Calu3 (cell line): ENCODE measurements around the gene FARS2. TPM values are rescaled to one million over a fixed set of nuclear protein-coding genes. Genes with fewer than 3 reads are reported as not detected.
"Not testable (repeated sequence)": the region's sequence is repeated elsewhere in the genome, so short reads cannot be mapped to it uniquely, and the experiment has no call there.

Experiments used
- BruUV-seq: library from RNA; stranded (reverse); fragments of 400-500 nt; replicated peaks from 2 replicates; lab custom pipeline; 2021; lab: Mats Ljungman, UMichigan
- CTCF ChIA-PET: fragments of 300-600 bp; sonication (Branson Sonifier 250); formaldehyde crosslinking; loops from one replicate; lab custom pipeline; 2022; ENCODE audit warnings: antibody characterized with exemption; lab: Charles Lee
- DNase-seq: peaks from one replicate; pipeline ENCODE4 v3.0.0; 2022
- H3K27ac Mint-ChIP-seq: one replicate; pipeline ENCODE4 v1.8.0; 2022; ENCODE audit warnings: mixed read lengths; ENCODE audit not compliant: unreplicated experiment
- H3K27me3 Mint-ChIP-seq: one replicate; pipeline ENCODE4 v1.8.0; 2022; ENCODE audit warnings: mixed read lengths; ENCODE audit not compliant: unreplicated experiment
- H3K36me3 Mint-ChIP-seq: one replicate; pipeline ENCODE4 v1.8.0; 2022; ENCODE audit warnings: mild to moderate bottlenecking, moderate library complexity, mixed read lengths; ENCODE audit not compliant: insufficient read depth, unreplicated experiment
- H3K4me1 Mint-ChIP-seq: one replicate; pipeline ENCODE4 v1.8.0; 2022; ENCODE audit warnings: mild to moderate bottlenecking, low read depth, mixed read lengths; ENCODE audit not compliant: unreplicated experiment
- H3K4me3 Mint-ChIP-seq: one replicate; pipeline ENCODE4 v1.8.0; 2022; ENCODE audit warnings: mild to moderate bottlenecking, low read depth, moderate library complexity, mixed read lengths; ENCODE audit not compliant: unreplicated experiment
- H3K9me3 Mint-ChIP-seq: one replicate; pipeline ENCODE4 v1.8.0; 2022; ENCODE audit warnings: low read depth, mixed read lengths; ENCODE audit not compliant: unreplicated experiment
- CTCF ChIP-seq: fragments of 200-600 bp; IDR thresholded peaks from one replicate; pipeline ENCODE4 v1.8.0; 2022; ENCODE audit warnings: antibody characterized with exemption; ENCODE audit not compliant: unreplicated experiment
- intact Hi-C: fragments of 100-400 bp; cut with micrococcal nuclease; formaldehyde crosslinking; loops from one replicate; pipeline ENCODE4 v1.10.0; 2022; ENCODE audit not compliant: unreplicated experiment
- total RNA-seq: library from RNA; stranded (reverse); gene quantifications from 2 replicates; pipeline ENCODE4 v1.2.3, GENCODE V29; 2022

The FARS2 gene
- total RNA-seq, 1 experiment from 2014 or later, result 13.4 TPM

- intact Hi-C loops, result no loop called here
- no peak overlapping the region for H3K4me3 Mint-ChIP-seq
- no peak overlapping the region for H3K27ac Mint-ChIP-seq
- CTCF ChIA-PET, result no interaction called here
- no peak for TF ChIP-seq CTCF
- no peak for DNase-seq
- H3K27me3 Mint-ChIP-seq, result no peaks in the 10 kb centered on the region
- no peaks in the 10 kb centered on the region for H3K36me3 Mint-ChIP-seq
- H3K4me1 Mint-ChIP-seq, result no peaks in the 10 kb centered on the region
- H3K9me3 Mint-ChIP-seq, result peaks cover 2% of the 10 kb centered on the region
- BruUV-seq, result no TSS peak
Observed at GRCh38 chr6:5557506-5557905, 296.2 kb downstream of the FARS2 start.

DNA sequence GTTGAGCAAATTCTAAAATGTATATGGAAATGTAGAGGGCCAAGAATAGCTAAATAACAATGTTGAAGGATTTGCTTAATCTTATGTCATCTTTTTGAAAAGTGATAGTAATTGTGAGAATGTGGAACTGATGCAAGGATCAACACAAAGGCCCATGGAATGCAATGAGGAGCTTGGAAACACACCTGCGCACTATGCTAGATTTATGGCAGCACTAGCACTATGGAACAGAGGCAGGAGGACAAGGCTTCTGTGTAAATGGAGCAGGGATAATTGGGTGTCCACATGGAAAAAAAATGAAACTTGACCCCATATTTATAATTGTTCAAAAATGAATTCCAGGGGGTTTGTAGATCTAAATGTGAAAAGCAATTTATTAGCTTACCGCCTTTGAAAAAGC is 298.3 kb downstream of the FARS2 start:
- no peaks in the 10 kb centered on the region for H3K4me1 Mint-ChIP-seq
- intact Hi-C loops, result no loop called here
- no peak overlapping the region for H3K4me3 Mint-ChIP-seq
- CTCF ChIA-PET, result no interaction called here
- no peaks in the 10 kb centered on the region for H3K27me3 Mint-ChIP-seq
- BruUV-seq, result no TSS peak
- no peak for TF ChIP-seq CTCF
- peaks cover 2% of the 10 kb centered on the region for H3K9me3 Mint-ChIP-seq
- H3K27ac Mint-ChIP-seq, result no peak overlapping the region
- no peaks in the 10 kb centered on the region for H3K36me3 Mint-ChIP-seq
- no peak for DNase-seq

GRCh38 chr6:5562277-5562676 is 301.0 kb downstream of the FARS2 start:
- Mint-ChIP-seq H3K27ac (no peak overlapping the region), H3K4me1 (no peaks in the 10 kb centered on the region), H3K4me3 (no peak overlapping the region), H3K27me3 (no peaks in the 10 kb centered on the region), H3K9me3 (no peaks in the 10 kb centered on the region), H3K36me3 (no peaks in the 10 kb centered on the region)
- no TSS peak for BruUV-seq
- no peak for DNase-seq
- TF ChIP-seq CTCF, result no peak
- CTCF ChIA-PET, result no interaction called here
- intact Hi-C loops, result no loop called here

- BruUV-seq, result no TSS peak
- Mint-ChIP-seq H3K36me3 (no peaks in the 10 kb centered on the region), H3K27ac (no peak overlapping the region), H3K9me3 (no peaks in the 10 kb centered on the region), H3K4me1 (no peaks in the 10 kb centered on the region), H3K27me3 (no peaks in the 10 kb centered on the region), H3K4me3 (no peak overlapping the region)
- DNase-seq, result no peak
- CTCF ChIA-PET, result no interaction called here
- intact Hi-C loops, result no loop called here
- TF ChIP-seq CTCF, result no peak
Observed at GRCh38 chr6:5563086-5563485, 301.8 kb downstream of the FARS2 start.

DNA sequence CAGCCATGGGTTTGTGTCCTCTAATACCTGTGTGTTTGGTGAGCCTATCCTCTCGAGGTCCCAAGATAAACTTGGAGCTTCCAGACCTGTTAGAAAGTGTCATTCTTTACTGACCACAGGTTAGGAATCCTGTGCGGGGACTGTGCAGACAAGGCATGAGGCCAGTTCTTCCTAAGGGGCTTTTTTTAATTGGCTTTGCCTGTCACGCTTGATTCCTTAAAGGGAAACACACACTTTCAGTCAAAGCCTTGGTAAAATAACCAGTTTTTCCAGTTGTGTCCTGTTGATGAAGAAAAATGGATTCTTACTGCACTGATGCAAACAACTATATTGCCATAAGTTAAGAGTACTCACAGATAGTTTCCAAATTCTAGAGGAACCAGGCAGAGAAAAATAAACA is 303.4 kb downstream of the FARS2 start:
- DNase-seq, result peak; percentile 4
- CTCF ChIA-PET, H3K27ac Mint-ChIP-seq, intact Hi-C loops, H3K36me3 Mint-ChIP-seq, H3K4me3 Mint-ChIP-seq, H3K27me3 Mint-ChIP-seq, BruUV-seq, H3K4me1 Mint-ChIP-seq, H3K9me3 Mint-ChIP-seq: not testable (repeated sequence)
